K562 (cell line): Measurements from ENCODE around the gene THAP11.

Source experiments
- CBX2 ChIP-seq: fragments of 200-600 bp; sonication (generic); IDR thresholded peaks from one replicate; pipeline ENCODE4 v1.6.1; 2012; ENCODE audit warnings: mild to moderate bottlenecking, low read length, inconsistent platforms; ENCODE audit not compliant: insufficient read depth, poor library complexity, severe bottlenecking
- HNRNPK ChIP-seq: fragments of 200-400 bp; formaldehyde crosslinking; IDR thresholded peaks from one replicate; pipeline ENCODE4 v1.6.1; 2018; ENCODE audit warnings: mild to moderate bottlenecking, low read depth, low read length; ENCODE audit not compliant: poor library complexity, severe bottlenecking
- ILF3 ChIP-seq: fragments of 450-650 bp; IDR thresholded peaks from 2 replicates; pipeline ENCODE4 v1.6.1; 2018; ENCODE audit warnings: antibody characterized with exemption, mild to moderate bottlenecking, moderate library complexity, borderline replicate concordance
- KLF1 ChIP-seq: fragments of 450-650 bp; IDR thresholded peaks from 2 replicates; pipeline ENCODE4 v1.6.1; 2016; ENCODE audit warnings: missing genetic modification characterization, missing compliant biosample characterization
- LARP7 ChIP-seq: fragments of 450-650 bp; IDR thresholded peaks from 2 replicates; pipeline ENCODE4 v1.6.1; 2016
- POLR2AphosphoS5 ChIP-seq: IDR thresholded peaks from 2 replicates; pipeline ENCODE4 v1.6.1; 2011; ENCODE audit warnings: mild to moderate bottlenecking, low read depth, low read length, moderate library complexity; ENCODE audit not compliant: control insufficient read depth, insufficient read depth
- PTRF ChIP-seq: fragments of 450-650 bp; IDR thresholded peaks from 2 replicates; pipeline ENCODE4 v1.6.1; 2016; ENCODE audit warnings: mild to moderate bottlenecking, missing genetic modification characterization, missing compliant biosample characterization
- SMC3 ChIP-seq: conservative IDR thresholded peaks from 2 replicates; pipeline ENCODE4 v1.6.1; 2011; ENCODE audit warnings: low read depth, low read length, improper control_type of control experiment; ENCODE audit not compliant: insufficient read depth
- ZBTB49 ChIP-seq: sonication (generic); formaldehyde crosslinking; IDR thresholded peaks from 2 replicates; pipeline ENCODE4 v1.8.0; 2022; ENCODE audit warnings: missing genetic modification reagents, mild to moderate bottlenecking, borderline replicate concordance
- ZNF263 ChIP-seq: sonication (generic); formaldehyde crosslinking; IDR thresholded peaks from 2 replicates; pipeline ENCODE4 v1.8.0; 2022; ENCODE audit warnings: mild to moderate bottlenecking, missing genetic modification reagents, borderline replicate concordance
- TF ChIP-seq, protein P1 (sequence below), 3 experiments: IDR thresholded peaks in 2 of 3; conservative IDR thresholded peaks in 1 of 3; 2 replicates each; pipeline ENCODE4 v1.5.1; 2011 to 2012; ENCODE audit warnings: low read length in 3 of 3, mild to moderate bottlenecking in 3 of 3, control low read depth in 2 of 3, improper control_type of control experiment in 1 of 3, inconsistent platforms in 1 of 3, low read depth in 1 of 3, mixed read lengths in 1 of 3, moderate library complexity in 1 of 3; ENCODE audit not compliant: insufficient read depth in 2 of 3

GRCh38 chr16:67880584-67880983, 38.5 kb downstream of the THAP11 start:
- no peak for TF ChIP-seq ILF3
- no peak for TF ChIP-seq POLR2AphosphoS5
- no peak for TF ChIP-seq LARP7
- no peak for TF ChIP-seq ZBTB49 (CRISPR knock-in tag)
- TF ChIP-seq, protein P1, sequence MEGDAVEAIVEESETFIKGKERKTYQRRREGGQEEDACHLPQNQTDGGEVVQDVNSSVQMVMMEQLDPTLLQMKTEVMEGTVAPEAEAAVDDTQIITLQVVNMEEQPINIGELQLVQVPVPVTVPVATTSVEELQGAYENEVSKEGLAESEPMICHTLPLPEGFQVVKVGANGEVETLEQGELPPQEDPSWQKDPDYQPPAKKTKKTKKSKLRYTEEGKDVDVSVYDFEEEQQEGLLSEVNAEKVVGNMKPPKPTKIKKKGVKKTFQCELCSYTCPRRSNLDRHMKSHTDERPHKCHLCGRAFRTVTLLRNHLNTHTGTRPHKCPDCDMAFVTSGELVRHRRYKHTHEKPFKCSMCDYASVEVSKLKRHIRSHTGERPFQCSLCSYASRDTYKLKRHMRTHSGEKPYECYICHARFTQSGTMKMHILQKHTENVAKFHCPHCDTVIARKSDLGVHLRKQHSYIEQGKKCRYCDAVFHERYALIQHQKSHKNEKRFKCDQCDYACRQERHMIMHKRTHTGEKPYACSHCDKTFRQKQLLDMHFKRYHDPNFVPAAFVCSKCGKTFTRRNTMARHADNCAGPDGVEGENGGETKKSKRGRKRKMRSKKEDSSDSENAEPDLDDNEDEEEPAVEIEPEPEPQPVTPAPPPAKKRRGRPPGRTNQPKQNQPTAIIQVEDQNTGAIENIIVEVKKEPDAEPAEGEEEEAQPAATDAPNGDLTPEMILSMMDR (IDR thresholded peaks at IDR 0.05 in 2 of 3, conservative IDR thresholded peaks at IDR 0.05 in 1 of 3; ENCODE audit: insufficient read depth in 2 of 3, low read depth in 1 of 3, low read length in 3 of 3), result no peak
- TF ChIP-seq HNRNPK, result no peak
- TF ChIP-seq CBX2, result no peak
- no peak for TF ChIP-seq KLF1
- no peak for TF ChIP-seq PTRF
- no peak for TF ChIP-seq SMC3
- TF ChIP-seq ZNF263 (CRISPR knock-in tag), result no peak
